Body of pancreas (tissue), 4 donors: ENCODE results near the gene CYP11A1.
"Not testable (repeated sequence)": the region's sequence is repeated elsewhere in the genome, so short reads cannot be mapped to it uniquely, and the experiment has no call there.

ENCODE experiments used
- POLR2A ChIP-seq, 3 donors: fragments of 450-650 bp; IDR thresholded peaks; one replicate each; pipeline ENCODE4 v1.6.1; 2016; ENCODE audit warnings: antibody characterized with exemption in 3 of 3, mild to moderate bottlenecking in 2 of 3
- TF ChIP-seq, protein P1 (sequence below), 7 experiments: fragments of 450-650 bp in 4 of 7; fragments of 200-600 bp in 3 of 7; sonication (generic) in 3 of 7; IDR thresholded peaks; one replicate each; pipeline ENCODE4 v1.5.1; 2016 to 2019; ENCODE audit warnings: antibody characterized with exemption in 7 of 7

DNA sequence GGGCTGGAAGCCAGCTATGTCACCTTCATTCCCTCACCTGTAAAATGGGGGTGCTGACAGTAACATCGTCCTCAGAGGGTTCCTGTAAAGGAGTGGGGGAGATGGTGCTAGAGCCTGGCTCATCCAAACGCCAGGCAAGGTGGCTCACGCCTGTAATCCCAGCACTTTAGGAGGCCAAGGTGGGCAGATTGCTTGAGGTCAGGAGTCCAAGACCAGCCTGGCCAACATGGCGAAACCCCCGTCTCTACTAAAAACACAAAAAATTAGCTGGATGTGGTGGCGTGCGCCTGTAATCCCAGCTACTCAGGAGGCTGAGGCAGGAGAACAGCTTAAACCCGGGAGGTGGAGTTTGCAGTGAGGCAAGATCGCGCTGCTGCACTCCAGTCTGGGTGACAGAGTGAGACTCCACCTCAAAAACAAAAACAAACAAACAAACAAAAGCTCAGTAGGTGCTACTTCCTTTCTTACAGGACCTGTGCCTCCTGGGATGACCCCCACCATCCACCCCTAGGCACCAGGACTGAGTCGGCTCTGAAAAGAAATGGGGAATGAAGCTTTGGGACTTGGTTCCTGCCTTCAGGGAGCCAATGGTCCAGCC lies 22.7 kb upstream of the CYP11A1 start:
- TF ChIP-seq, protein P1, sequence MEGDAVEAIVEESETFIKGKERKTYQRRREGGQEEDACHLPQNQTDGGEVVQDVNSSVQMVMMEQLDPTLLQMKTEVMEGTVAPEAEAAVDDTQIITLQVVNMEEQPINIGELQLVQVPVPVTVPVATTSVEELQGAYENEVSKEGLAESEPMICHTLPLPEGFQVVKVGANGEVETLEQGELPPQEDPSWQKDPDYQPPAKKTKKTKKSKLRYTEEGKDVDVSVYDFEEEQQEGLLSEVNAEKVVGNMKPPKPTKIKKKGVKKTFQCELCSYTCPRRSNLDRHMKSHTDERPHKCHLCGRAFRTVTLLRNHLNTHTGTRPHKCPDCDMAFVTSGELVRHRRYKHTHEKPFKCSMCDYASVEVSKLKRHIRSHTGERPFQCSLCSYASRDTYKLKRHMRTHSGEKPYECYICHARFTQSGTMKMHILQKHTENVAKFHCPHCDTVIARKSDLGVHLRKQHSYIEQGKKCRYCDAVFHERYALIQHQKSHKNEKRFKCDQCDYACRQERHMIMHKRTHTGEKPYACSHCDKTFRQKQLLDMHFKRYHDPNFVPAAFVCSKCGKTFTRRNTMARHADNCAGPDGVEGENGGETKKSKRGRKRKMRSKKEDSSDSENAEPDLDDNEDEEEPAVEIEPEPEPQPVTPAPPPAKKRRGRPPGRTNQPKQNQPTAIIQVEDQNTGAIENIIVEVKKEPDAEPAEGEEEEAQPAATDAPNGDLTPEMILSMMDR (IDR thresholded peaks at IDR 0.05), result not testable (repeated sequence)
- not testable (repeated sequence) for TF ChIP-seq POLR2A (IDR thresholded peaks at IDR 0.05)
